Measurements from ENCODE around the gene GTF2A1. TPM values are rescaled to one million over a fixed set of nuclear protein-coding genes. Genes with fewer than 3 reads are reported as not detected.

GTF2A1 gene
- total RNA-seq, 2 donors from 2014 or later: 21.4 to 25.5 TPM

DNA sequence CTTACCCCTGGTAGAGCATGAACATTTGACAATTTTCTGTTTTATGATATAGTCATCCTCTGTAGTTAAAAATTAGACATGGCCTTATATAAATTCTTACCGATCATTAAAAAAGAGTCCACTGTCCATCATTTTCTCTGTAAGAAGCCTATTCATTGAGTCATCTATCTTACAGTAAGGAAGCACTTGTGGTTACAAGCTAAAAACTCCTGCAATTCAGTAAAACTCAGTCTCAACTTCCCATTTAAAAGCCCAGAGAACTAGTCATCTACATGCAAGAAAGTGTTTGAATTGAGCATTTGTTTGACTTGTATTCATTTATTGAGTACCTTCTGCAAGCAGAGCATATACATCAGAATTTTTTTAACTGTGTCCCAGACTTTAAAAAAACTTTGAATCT is 63.3 kb downstream of the GTF2A1 start:
- ATAC-seq (ENCODE audit: insufficient number of reproducible peaks, low FRiP score, low read depth): no peak
- TF ChIP-seq, protein P1, sequence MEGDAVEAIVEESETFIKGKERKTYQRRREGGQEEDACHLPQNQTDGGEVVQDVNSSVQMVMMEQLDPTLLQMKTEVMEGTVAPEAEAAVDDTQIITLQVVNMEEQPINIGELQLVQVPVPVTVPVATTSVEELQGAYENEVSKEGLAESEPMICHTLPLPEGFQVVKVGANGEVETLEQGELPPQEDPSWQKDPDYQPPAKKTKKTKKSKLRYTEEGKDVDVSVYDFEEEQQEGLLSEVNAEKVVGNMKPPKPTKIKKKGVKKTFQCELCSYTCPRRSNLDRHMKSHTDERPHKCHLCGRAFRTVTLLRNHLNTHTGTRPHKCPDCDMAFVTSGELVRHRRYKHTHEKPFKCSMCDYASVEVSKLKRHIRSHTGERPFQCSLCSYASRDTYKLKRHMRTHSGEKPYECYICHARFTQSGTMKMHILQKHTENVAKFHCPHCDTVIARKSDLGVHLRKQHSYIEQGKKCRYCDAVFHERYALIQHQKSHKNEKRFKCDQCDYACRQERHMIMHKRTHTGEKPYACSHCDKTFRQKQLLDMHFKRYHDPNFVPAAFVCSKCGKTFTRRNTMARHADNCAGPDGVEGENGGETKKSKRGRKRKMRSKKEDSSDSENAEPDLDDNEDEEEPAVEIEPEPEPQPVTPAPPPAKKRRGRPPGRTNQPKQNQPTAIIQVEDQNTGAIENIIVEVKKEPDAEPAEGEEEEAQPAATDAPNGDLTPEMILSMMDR (IDR thresholded peaks at IDR 0.05): no peak
- Histone ChIP-seq H3K36me3 (no peaks in the 10 kb centered on the region), H3K9me3 (no peaks in the 10 kb centered on the region), H3K27ac (no peak overlapping the region), H3K27me3 (replicated peaks; ENCODE audit: insufficient read depth) (no peaks in the 10 kb centered on the region), H3K4me3 (no peak overlapping the region), H3K4me1 (ENCODE audit: control insufficient read depth in 1 of 2, low read depth in 2 of 2) (no peaks in the 10 kb centered on the region)
- no peak for DNase-seq (ENCODE audit: low spot score)

DNA sequence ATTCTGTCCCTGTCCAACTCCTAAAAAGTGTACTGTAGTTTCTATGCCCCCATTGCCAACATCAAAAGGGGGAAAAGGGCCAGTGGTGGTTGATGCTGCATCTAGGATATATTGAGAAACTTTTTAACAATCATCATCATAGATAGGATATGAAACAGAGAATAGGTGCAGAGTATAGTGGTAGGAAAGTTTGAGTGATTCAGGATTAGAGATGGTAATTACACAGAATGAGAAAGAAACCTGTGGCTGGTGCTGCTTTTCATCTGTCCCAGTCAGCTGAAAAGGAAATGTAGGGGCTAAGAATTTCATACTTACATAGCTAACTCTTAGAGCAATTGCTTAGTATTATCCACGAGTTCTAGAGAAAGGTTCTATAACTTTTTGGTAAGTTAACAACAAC is 67.6 kb downstream of the GTF2A1 start:
- H3K9me3 ChIP-seq: no peaks in the 10 kb centered on the region
- ATAC-seq (ENCODE audit: insufficient number of reproducible peaks, low FRiP score, low read depth) (no peak), DNase-seq (ENCODE audit: low spot score) (no peak)
- no peak overlapping the region for H3K27ac ChIP-seq
- H3K27me3 ChIP-seq (replicated peaks; ENCODE audit: insufficient read depth): no peaks in the 10 kb centered on the region
- H3K36me3 ChIP-seq: no peaks in the 10 kb centered on the region
- H3K4me1 ChIP-seq (ENCODE audit: control insufficient read depth in 1 of 2, low read depth in 2 of 2): no peaks in the 10 kb centered on the region
- no peak overlapping the region for H3K4me3 ChIP-seq
- TF ChIP-seq, protein P1 (IDR thresholded peaks at IDR 0.05): no peak

DNA sequence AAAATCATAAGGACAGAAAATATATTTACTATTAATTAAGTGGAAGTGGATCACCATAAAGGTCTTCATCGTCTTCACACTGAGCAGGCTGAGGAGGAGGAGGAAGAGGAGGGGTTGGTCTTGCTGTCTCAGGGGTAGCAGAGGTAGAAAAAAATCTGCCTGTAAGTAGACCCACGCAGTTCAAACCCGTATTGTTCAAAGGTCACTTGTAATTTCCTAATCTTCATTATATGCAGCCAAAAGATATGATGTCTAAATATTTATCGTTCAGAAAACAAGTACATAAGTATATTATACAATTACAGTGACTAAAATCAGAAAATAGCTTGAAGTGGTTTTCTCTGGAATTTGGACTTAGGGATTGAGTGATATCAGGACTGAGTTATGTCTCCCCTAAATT is 72.1 kb downstream of the GTF2A1 start:
- no peaks in the 10 kb centered on the region for H3K9me3 ChIP-seq
- TF ChIP-seq, protein P1 (IDR thresholded peaks at IDR 0.05): no peak
- H3K4me3 ChIP-seq: no peak overlapping the region
- no peak for DNase-seq (ENCODE audit: low spot score)
- no peak for ATAC-seq (ENCODE audit: insufficient number of reproducible peaks, low FRiP score, low read depth)
- no peaks in the 10 kb centered on the region for H3K4me1 ChIP-seq (ENCODE audit: control insufficient read depth in 1 of 2, low read depth in 2 of 2)
- no peaks in the 10 kb centered on the region for H3K27me3 ChIP-seq (replicated peaks; ENCODE audit: insufficient read depth)
- no peak overlapping the region for H3K27ac ChIP-seq
- no peaks in the 10 kb centered on the region for H3K36me3 ChIP-seq

DNA sequence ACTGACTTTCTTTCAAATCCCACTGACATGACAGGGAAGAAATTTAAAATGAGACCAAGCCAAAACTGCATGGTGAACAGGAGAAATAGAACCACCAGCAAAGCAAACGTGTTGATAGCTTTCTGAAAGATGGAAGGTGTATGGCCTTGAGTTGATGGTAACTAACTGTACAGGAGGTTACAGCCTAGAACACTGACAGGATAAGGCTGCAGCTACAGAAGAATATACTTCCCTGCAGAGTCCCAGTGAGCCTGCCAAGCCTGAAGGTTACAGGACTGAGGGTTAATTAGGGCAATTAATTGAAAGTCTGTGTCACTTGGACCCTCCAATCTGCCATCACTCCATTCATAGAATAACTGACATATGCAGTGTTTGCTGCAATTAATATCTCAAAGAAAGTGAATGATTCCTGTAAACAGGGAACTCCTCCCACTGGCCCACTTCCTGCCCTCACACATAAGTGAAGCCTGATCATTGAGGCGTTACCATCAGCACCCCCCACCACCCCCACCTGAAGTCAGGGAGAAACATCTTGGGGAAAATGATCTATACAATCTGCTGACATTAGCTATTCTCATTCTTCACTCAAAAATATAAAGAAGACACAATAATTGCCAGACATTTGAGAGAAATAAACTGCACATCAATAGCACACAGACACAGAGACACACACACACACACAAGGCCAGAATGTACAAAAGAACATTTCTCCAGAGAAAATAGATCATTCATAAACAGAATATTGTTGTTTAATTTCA is 73.4 kb downstream of the GTF2A1 start:
- H3K27me3 ChIP-seq (replicated peaks; ENCODE audit: insufficient read depth): no peaks in the 10 kb centered on the region
- DNase-seq (ENCODE audit: low spot score): no peak
- TF ChIP-seq, protein P1 (IDR thresholded peaks at IDR 0.05): no peak
- H3K4me3 ChIP-seq: no peak overlapping the region
- H3K36me3 ChIP-seq: no peaks in the 10 kb centered on the region
- no peak for ATAC-seq (ENCODE audit: insufficient number of reproducible peaks, low FRiP score, low read depth)
- H3K27ac ChIP-seq: no peak overlapping the region
- H3K4me1 ChIP-seq (ENCODE audit: control insufficient read depth in 1 of 2, low read depth in 2 of 2): no peaks in the 10 kb centered on the region
- H3K9me3 ChIP-seq: no peaks in the 10 kb centered on the region

DNA sequence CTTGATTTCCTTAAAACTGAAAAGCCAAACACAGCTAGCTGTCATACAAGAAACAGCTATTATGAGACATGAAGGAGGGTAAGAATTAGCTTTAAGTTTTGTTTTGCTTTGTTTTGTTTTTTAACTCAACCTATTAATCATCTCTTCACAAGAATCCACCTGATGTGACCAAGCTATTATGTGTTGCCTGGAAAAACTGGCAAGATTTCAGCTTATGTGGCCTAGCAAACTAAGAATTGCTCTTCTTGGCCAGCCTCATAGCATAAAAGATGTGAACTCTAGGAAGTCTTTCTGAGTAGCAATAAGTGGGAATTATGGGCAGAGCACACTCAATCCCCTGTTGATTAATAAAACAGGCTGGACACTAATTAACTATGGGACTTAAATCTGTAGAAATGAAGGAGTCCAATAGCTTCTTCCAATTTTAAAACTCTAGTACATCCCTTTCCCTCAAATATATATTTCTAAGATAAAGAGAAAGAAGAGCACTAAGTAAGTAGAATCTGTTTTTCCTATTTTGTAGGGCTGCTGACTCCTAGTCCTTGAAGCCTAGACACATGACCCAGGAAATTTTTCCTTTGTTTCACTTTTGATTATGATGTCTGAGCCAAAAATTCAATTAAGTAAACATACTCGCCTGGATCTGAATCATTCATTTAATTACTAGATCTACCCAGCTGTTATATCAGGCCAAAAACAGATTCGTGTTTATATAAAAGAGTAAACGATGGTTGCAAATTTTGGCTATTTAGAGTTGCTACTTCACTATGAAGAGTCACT is 75.7 kb downstream of the GTF2A1 start:
- no peak for ATAC-seq (ENCODE audit: insufficient number of reproducible peaks, low FRiP score, low read depth)
- TF ChIP-seq, protein P1 (IDR thresholded peaks at IDR 0.05): no peak

More for the DNA sequence above, 75.7 kb downstream of the GTF2A1 start:
- Histone ChIP-seq H3K27me3 (replicated peaks; ENCODE audit: insufficient read depth) (no peaks in the 10 kb centered on the region), H3K9me3 (no peaks in the 10 kb centered on the region), H3K4me1 (ENCODE audit: control insufficient read depth in 1 of 2, low read depth in 2 of 2) (no peaks in the 10 kb centered on the region), H3K36me3 (no peaks in the 10 kb centered on the region), H3K27ac (no peak overlapping the region), H3K4me3 (no peak overlapping the region)
- no peak for DNase-seq (ENCODE audit: low spot score)

Measured in thoracic aorta (tissue), 2 donors.